GM12872 (cell line): ENCODE results near the gene PPIE.

Experiments used
- TF ChIP-seq, protein P1 (sequence below): IDR thresholded peaks from 3 replicates; pipeline ENCODE4 v1.5.1; 2011; ENCODE audit warnings: low read depth, mild to moderate bottlenecking, low read length, moderate library complexity; ENCODE audit not compliant: insufficient read depth

PPIE gene

GRCh38 chr1:39729842-39730241, 8.8 kb upstream of the PPIE start:
- TF ChIP-seq, protein P1, sequence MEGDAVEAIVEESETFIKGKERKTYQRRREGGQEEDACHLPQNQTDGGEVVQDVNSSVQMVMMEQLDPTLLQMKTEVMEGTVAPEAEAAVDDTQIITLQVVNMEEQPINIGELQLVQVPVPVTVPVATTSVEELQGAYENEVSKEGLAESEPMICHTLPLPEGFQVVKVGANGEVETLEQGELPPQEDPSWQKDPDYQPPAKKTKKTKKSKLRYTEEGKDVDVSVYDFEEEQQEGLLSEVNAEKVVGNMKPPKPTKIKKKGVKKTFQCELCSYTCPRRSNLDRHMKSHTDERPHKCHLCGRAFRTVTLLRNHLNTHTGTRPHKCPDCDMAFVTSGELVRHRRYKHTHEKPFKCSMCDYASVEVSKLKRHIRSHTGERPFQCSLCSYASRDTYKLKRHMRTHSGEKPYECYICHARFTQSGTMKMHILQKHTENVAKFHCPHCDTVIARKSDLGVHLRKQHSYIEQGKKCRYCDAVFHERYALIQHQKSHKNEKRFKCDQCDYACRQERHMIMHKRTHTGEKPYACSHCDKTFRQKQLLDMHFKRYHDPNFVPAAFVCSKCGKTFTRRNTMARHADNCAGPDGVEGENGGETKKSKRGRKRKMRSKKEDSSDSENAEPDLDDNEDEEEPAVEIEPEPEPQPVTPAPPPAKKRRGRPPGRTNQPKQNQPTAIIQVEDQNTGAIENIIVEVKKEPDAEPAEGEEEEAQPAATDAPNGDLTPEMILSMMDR: no peak

DNA sequence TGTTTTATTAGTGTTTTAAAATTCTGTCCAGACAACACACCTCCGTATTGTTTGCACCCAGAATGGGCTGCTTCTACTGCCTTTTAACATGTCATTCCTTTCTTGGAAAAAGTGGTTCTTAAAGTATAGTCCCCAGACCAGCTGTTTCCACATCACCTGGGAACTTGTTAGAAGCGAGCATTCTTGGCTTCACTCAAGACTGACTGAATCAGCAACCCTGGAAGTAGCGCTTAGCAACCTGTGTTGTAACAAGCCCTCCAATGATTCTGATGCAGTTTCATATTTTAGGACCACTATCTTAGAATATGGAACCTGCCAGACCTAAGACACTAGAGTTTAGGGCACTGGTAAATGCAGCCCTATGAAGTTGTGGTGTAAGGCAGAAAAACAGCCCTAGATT, 6.0 kb upstream of the PPIE start:
- TF ChIP-seq, protein P1: no peak

DNA sequence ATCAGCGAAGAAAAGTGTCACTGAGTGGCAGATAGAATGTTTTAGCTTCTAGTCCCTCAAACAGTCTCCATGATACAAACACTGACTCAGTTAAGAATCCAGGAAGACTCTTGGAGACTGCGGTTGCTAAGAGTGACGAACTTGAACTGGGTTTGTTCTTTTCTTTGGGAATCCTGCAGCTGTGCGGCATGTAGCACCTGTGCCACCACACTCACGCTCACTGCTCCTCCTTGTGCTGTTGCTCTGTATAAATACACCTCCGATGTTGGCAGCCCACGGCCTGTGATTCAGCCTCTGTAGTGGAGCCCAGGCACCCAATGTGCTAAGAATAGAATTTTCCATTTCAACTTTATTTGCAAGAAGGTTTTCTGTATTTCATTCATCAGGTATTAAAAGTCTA, 5.5 kb upstream of the PPIE start:
- TF ChIP-seq, protein P1: no peak

GRCh38 chr1:39735731-39736130, 3.0 kb upstream of the PPIE start:
- TF ChIP-seq, protein P1: no peak

- TF ChIP-seq, protein P1: no peak
These were observed 1.0 kb upstream of the PPIE start for GRCh38 chr1:39737546-39738169.

DNA sequence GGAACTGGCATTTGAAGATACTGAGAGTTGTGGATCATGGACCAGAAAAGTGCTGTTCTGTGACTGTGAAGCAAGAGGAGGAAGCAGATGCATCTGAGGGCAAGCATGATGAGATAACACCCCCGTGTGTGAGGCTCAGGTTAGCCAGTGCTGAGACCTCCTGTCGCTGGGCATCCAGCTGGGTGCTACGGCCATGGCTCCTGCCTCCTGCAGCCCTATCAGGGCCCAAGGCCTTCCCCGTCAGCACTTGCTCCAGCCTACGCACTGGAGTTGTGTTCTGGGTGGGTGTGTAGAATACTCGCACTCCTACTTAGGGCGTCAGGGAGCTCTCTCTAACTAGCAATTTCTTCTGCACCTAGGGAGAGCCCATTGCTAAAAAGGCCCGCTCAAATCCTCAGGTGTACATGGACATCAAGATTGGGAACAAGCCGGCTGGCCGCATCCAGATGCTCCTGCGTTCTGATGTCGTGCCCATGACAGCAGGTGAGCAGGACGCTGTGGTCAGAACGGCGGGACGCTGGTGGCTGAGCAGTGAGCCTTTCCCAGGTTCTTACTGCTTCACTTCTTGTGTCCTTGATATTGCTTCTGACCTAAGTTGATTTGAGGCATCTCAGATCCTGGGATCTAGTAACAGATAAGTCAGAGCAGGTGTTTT, 6.5 kb downstream of the PPIE start:
- TF ChIP-seq, protein P1: no peak

- TF ChIP-seq, protein P1: no peak
These were observed 12.9 kb downstream of the PPIE start for GRCh38 chr1:39751595-39751994.
